Measurements from ENCODE around the gene EXOC2.
"Not testable (repeated sequence)": the region's sequence is repeated elsewhere in the genome, so short reads cannot be mapped to it uniquely, and the experiment has no call there.

EXOC2 gene

DNA sequence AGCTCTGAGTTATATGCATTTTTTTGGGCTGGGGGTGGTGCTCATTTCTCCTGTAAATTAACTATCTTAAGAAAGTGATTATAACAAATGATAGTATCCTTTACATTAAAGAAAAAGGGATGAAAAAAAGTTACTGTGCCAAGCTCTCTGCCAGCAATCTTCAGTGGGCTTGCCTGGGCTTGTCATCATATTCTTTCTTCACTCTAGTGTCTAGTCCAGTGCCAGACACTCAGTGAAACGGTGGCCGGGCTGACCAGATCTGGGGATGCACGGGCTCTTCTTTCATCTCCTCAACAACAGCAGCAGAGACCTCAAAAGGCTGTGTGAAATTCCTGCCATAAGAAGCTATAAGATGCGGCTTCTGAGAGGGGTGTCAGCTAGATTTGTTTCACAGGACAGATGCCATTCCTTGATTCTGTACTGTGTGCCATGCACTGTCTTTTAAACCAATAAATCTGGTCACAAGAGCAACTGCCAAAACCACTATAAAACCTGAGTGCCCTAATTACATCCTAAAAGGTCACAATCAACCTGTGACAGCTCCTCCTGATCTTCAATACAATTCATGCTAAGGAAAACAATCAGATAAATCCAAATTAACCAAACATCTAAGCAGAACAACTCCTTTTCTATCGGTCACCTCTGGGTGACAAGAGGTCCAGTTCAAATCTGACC is 12.1 kb downstream of the EXOC2 start:
- no peak for FAIRE-seq

DNA sequence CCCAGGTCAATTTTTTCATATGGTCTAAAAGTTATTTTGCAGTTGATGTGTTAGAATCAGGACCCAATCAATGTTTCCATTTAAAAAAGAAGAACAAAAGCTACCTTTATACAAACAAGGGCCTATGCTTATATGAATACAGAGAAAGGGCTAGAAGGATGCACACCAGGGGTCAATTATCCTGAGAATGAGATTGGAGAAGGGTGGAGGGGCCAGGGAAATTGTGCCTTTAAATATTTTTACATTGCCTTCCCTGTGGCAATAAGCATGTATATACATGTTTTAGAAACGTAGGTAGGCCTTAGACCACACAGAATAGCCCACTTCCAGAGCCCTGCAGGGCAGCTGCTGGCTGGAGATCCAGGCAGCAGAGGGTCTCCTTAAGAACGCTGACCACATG is 12.7 kb downstream of the EXOC2 start:
- no peak for FAIRE-seq

DNA sequence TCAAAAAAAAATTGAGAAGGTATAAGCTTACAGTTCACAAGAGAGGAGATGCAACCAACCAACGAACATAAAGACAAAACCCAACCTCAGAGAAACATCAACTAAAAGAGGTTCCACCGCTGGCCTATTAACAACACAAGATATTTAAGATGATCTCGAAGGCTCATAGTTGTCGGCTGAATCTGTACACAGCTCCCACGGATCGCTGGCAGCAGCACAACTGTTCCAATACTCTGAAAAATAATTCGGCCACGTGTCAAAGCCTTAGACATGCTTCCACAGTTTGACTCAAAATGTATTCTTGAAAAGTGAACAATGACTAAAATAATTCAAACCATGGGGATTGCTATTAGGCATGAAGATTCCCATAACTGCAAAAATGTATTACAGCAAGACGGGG is 13.7 kb downstream of the EXOC2 start:
- no peak for FAIRE-seq

DNA sequence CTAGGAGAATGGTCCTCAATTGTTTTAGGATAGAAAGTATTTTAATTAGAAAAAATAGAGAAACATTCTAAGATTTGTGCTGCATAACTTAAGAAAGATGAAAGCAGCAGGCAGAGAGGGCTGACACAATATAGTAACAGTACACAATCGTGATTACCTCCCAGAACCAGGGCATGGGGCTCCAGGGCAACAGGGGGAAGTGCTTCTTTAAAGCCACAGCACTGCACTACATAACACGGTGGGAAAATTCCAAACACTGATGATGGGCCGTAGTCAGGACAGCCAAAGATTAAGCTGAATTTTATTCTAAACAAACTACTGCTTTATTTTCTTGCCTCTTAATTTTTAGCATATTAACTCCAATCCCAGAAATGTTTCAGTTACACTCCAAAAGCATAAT is 14.4 kb downstream of the EXOC2 start:
- FAIRE-seq: no peak

DNA sequence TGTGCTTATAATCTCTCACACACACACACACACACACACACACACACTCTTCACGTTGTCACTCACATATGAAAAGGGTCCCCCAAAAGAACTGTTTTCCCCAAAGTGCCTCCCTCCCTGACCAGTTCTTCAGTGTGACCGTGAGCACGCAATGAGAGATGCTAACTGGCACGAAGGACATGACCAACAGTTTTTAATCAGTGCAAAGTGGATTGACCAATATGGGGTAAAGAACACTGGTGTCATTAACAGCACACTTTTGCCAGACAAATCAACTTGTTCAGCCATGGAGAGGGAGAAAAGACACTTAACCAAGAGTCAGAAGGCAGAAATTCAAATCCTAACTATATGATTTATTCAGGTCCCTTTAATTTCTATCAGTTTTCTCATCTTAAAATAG is 15.0 kb downstream of the EXOC2 start:
- FAIRE-seq: no peak

DNA sequence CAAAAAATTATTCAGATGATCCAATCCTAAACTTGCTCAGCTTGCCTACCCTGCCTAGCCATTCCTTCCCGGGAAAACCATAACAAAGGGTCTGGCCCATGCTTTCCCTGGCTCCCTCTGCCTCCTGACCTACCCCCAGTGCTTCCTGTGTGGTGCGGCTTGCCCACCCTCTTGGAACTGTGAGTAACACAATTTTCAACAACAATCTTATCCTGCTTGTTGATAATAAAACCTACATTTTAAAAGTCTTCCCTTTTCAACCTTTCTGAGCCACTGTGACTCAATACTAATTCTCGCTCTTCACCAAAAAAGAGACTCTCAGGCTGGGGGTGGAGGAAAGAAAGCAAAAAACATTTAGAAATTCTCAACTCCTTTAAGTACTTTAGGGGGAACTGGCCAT is 18.0 kb downstream of the EXOC2 start:
- FAIRE-seq: no peak

DNA sequence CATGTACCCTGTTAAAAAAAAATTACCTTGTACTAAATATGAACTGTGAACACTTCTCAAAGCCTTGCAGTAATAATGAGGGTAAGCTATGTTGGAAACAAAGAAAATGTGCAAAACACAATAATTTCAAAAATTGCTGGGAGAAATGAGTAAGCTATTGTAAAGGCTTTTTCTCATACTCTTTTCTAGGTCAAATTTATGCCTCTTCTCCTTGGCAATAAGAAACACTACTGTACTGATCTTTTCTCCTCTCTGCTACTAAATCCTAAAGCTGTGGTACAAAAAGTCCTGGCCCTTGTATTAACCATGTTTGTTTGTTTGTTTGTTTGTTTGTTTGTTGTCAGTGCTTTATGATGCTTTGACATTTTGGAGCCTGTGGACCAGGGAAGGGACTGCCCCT is 18.5 kb downstream of the EXOC2 start:
- no peak for FAIRE-seq

DNA sequence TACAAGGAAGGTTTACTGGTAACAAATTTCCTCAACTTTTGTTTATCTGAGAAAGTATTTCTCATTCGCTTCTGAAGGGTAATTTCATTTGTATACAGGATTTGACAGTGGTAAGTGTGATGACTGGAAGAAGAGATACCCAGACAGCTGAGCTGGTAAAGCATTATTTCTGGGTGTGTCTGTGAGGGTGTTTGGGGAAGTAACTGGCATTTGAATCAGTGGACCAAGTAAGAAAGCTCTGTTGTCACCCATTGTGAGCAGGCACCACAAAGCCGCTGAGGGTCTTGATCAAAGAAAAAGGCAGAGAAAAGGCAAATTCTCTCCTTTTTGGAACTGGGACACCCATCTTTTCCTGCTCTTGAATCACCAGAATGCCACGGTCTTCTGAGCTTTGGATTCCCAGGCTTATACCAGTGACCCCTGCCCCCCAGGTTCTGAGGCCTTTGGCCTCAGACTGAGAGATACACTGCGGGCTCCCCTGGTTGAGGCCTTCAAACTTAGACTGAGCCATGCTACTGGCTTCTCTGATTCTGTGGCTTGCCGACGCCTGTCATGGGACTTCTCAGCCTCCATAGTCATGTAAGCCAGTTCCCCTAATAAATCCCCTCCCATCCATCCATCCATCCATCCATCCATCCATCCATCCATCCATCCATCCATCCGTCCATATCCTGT is 25.5 kb downstream of the EXOC2 start:
- no peak for FAIRE-seq

DNA sequence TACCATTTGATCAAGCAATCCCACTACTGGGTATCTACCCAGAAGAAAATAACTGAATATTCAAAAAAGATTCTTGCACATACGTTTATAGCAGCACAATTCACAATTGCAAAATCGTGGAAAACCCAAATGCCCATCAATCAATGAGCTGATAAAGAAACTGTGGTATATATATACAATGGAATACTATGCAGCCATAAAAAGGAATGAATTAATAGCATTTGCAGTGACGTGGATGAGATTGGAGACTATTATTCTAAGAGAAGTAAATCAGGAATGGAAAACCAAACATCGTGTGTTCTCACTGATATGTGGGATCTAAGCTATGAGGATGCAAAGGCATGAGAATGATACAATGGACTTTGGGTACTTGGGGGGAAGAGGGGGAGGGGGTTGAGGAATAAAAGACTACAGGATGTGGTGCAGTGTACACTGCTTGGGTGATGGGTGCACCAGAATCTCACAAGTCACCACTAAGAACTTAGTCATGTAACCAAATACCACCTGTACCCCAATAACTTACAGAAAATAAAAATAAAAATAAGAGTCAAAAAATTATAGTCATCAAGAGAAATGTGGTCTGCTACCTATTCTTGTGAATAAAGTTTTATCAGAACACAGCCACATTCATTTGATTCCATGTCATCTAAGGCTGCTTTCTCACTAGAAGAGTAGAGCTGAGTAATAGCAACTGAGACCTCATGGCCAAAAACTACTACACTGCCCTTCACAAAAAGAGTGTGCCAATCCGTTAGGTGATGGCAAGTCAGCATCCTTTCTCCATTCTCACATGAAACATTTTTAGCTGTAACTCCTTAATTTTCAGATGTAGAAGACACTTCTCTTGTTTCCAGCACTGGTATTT is 27.3 kb downstream of the EXOC2 start:
- FAIRE-seq: no peak

DNA sequence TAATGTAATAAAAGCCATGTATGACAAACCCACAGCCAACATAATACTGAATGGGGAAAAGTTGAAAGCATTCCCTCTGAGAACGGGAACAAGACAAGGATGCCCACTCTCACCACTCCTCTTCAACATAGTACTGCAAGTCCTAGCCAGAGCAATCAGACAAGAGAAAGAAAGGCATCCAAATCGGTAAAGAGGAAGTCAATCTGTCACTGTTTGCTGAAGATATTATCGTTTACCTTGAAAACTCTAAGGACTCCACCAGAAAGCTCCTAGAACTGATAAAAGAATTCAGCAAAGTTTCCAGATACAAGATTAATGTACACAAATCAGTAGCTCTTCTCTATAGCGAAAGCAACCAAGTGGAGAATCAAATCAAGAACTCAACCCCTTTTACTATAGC is 29.2 kb downstream of the EXOC2 start:
- FAIRE-seq: not testable (repeated sequence)

DNA sequence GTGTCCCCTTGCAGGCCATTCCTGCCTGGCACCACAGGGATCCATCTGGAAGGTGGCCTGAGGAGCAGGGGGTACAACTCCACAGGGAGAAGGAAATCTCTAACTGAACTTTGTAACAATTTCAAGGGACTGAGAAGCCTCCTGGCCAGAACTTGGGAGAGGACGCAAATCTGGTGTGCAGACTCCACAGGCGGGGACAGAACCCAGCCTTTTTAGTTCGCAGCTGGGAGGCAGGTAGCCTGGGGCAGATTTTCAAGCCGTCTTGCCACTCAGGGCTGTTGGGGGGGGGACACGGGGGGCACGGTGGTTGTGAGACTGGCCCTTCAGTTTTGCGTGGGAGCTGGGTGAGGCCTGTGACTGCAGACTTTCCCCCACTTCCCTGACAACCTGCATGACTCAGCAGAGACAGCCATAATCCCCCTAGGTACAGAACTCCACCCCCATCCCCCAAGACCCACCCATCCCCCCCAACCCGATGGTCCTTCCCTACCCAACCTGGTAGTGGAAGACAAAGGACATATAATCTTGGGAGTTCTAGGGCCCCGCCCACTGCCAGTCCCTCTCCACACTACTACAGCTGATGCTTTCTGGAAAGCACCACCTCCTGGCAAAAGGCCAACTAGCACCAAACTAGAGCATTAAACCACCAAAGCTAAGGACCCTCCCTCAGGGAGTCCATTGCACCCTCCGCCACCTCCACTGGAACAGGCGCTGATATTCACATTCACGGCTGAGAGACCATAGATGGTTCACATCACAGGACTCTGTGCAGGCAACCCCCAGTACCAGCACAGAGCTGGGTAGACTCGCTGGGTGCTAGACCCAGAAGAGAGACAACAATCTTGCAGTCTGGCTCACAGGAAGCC is 33.0 kb downstream of the EXOC2 start:
- FAIRE-seq: no peak

DNA sequence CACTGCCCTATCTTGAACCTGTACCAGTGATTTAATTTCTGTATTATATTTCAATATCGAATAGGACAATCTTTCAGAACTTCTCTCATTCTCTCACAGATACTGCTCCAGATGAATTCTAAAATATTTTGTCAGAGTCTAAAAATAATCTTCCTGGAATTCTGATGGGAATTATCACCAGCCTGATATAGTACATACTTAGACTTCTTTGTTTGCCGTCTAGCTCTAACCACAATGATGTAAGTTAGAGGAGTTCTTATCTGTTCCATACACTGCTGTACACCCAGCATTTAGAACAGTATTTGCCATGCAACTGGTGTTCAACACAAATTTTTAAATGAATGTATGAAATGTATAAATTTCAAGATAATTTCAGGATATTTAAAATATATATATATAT is 34.7 kb downstream of the EXOC2 start:
- no peak for FAIRE-seq

DNA sequence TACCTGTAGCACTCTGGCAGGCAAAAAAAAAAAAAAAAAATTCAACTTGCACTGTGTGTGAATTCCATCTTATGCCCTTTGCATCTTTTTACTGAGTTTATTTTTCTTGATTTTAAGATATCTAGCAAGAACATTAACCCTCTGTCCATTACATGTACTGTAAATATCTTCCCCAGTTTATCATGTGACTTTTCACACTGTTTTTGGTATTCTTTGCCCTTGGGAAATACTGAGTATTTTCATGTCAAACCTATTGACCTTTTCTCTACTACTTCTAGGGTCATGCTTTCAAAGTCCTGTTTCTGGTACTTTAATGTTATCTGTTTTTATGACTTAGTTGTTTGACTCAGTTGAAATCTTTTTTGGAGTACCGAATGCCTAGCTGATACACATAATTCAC is 35.2 kb downstream of the EXOC2 start:
- FAIRE-seq: no peak

DNA sequence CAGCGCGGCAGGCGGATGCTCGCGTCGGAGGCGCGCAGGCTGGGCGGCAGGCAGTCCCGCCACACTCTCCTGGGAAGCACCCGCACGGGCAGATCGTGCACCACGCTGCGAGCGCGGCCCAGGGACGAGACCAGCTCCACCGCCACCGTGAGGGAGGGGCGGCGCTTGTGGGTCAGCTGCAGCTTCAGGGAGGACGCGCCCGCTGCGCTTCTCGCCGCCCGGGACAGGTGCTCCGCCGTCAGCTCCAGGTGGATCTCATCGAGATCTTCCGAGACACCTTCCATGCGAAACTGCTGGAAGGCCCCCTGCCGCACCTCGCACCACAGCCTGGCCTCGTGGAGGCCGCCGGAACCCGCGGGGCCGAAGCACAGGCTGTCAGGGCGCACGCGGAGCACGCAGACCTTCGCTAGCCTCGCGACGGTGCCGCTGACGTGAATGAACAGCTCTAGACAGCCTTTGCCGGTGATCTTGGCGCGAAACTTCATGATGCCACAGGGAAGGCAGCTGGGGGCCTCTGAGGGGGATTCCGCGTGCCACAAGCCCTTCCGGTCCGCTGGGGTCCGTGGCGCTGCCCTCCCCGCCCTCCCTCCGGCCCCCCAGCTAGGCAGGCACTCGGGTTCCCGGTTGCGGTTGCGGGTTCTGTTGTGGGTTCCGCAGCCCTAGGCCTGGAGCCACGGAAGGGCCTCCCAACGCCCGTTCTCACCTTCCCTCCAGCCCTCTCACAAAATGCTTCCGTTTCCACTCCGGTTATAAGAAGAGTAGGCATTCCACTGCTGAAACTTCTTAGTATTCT is 36.3 kb downstream of the EXOC2 start, which contains the start of gene HUS1B:
TSS of gene HUS1B (minus strand) at position 641 of the 793 bp plus-strand sequence. CDS start at position 485, 156 bp downstream.
- no peak for FAIRE-seq

DNA sequence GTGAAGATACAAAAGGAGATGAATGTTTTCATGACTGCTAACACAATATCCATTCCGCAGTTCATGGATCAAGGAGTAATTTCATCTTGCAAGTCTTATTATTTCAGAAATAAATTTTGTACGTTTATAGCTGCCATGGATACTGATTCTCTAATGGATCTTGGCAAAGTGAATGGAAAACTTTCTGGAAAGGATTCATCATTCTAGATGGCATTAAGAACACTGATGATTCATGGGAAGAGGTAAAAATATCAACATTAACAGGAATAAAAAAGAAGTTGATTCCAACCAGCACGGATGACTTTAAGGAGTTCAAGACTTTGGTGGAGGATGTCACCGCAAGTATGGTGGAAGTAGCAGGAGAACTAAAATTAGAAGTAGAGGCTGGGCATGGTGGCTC is 38.8 kb downstream of the EXOC2 start:
- no peak for FAIRE-seq

DNA sequence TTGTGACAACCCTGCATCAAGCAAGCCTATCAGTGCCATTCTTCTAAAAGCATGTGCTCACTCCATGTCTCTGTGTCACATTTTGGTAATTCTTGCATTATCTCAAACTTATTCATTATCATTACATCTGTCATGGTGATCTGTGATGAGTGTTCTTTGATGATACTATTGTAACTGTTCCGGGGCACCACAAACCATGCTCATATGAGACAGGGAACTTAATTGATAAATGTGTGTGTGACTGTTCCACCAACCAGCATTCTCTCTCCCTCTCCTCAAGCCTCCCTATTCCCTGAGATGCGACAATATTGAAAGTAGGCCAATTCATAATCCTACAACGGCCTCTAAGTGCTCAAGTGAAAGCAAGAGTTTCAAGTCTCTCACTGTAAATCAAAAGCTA is 40.1 kb downstream of the EXOC2 start:
- no peak for FAIRE-seq

DNA sequence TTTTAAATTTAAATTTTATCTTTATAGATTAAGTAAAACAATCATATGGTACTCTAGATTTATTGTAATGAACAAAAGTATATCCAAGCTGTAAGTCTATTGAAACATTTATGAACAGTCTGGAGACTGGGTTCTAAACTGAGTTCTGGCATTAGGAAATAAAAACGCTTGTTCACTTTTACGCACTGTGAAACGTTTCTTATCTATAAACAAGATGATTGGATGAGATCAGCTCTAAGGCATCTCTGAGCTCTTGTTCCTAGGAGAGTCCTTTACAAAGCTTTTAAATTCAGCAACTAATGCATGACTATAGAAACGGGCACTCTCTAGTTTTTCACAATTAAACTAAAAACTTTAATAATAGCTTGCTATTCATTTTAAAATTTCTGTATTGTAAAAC is 42.8 kb downstream of the EXOC2 start:
- FAIRE-seq: no peak

DNA sequence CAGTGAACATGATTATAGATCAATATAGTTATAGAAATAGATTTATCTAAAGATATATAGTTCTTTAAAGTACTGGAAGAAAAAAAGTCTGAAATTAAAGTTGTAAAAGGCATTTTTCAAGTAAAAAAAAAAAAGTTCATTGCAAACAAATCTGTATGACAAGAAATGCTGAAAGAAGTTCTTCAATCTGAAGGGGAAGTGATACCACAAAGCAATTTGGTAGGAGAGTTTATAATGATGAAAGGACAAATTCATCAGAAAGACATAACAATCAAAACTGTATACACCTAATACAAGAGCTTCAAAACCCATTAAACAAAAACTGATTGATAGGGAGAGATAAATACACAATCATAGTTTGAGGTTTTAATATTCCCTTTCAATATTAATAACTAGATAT is 50.1 kb downstream of the EXOC2 start:
- FAIRE-seq: no peak

DNA sequence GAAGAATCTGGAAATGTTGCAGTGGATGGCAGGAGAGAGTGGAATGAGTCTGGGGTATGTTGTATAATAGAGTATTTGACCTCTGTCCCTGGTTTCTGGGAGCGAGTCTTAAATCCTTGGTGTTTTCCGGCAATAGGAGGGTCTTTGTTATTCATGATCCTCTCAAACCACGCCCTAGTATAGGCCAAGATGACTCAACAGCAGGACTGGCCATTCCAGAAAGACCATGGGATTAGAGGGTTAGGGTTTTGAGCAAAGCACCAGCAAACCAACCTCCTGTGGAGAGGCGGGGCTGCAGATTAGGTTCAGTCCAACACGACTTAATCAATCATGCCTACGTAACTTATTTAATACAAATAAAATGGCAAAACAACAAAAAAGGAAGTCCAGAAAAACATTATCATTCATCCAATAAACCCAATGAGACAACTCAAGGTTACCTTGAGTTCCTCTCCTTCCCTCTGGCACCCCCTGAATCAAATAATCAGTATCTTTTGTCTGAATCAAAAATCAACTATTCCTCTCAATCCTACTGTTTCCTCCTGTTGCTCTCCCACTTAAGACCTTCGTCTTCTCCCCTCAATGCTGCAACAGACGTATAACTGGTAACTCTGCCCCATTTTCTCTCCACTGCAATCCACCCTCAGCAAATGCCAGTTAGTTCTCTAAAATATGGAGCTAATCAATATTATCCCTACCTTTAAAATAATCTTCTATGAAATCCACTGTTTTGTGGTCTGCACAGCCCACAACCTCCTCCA is 51.5 kb downstream of the EXOC2 start:
- no peak for FAIRE-seq

DNA sequence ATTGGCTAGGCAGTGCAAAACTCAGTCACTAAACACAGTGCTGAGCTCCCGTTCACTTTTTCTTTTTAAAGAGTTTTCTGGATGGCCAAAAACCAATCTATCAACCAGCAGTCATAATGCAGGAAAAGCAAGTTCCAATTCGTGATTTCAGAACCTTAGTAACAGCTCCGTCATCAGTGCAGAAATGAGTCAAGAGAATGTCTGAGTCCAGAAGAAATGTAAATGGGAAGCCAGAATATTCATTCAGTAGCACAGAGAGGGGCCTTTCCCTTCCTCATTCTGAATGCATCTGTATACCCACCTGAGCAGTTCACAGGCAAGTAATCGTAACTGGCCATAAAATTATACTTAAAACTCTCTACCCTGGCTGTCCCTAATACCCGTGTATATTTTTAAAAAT is 56.5 kb downstream of the EXOC2 start:
- no peak for FAIRE-seq

DNA sequence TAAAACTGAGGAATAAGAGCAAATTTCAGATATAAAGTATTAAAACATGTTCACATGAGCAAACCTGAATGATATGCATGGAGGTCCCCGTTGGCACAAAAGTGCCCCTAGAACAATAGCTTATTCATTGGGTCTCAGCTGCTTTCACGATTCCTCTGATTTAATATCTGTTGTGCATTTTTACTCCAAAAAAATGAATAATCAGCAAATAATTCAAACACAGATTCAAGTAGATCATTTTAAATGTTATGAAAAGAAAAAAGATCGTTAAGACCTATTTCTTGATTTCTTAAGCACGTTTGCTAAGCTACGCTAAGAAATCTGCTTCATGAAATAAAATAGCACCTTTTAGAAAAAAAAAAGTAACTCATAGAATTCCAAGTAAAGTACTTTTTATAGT is 57.7 kb downstream of the EXOC2 start:
- no peak for FAIRE-seq
